ENCODE data around the gene NOTCH2. TPM values are rescaled to one million over a fixed set of nuclear protein-coding genes. Genes with fewer than 3 reads are reported as not detected.

NOTCH2 gene
- total RNA-seq, 6 donors from 2014 or later, result 71.0 to 119 (median 89.1) TPM

- DNase-seq (no peak), ATAC-seq (ENCODE audit: low FRiP score in 2 of 2) (peak in 1 of 2 donors; percentile 25)
- H3K36me3 ChIP-seq, result peaks cover 0 to 15% (median 5%) of the 10 kb centered on the region in 4 donors
- H3K4me3 ChIP-seq, result no peak overlapping the region
- TF ChIP-seq POLR2A (IDR thresholded peaks at IDR 0.05) (no peak), CTCF (IDR thresholded peaks at IDR 0.05) (no peak), POLR2AphosphoS5 (IDR thresholded peaks at IDR 0.05) (no peak), EP300 (IDR thresholded peaks at IDR 0.05) (no peak)
- peaks cover 10 to 21% (median 12%) of the 10 kb centered on the region in 4 donors for H3K4me1 ChIP-seq
- 72 to 75% methylated on average over 1 of the region's 1 CpG for WGBS, 2 donors
- H3K9me3 ChIP-seq, result no peaks in the 10 kb centered on the region
- H3K27ac ChIP-seq, result peak overlapping the region; percentile 6 to 44 (median 24)
- H3K27me3 ChIP-seq, result no peaks in the 10 kb centered on the region
Measured at GRCh38 chr1:119987686-119988085, 81.8 kb downstream of the NOTCH2 start.

GRCh38 chr1:119987112-119987511 lies 82.3 kb downstream of the NOTCH2 start:
- peaks cover 0 to 15% (median 5%) of the 10 kb centered on the region in 4 donors for H3K36me3 ChIP-seq
- no peak overlapping the region for H3K4me3 ChIP-seq
- TF ChIP-seq CTCF (IDR thresholded peaks at IDR 0.05), result no peak
- TF ChIP-seq EP300 (IDR thresholded peaks at IDR 0.05), result no peak
- no peak for TF ChIP-seq POLR2AphosphoS5 (IDR thresholded peaks at IDR 0.05)
- TF ChIP-seq POLR2A (IDR thresholded peaks at IDR 0.05), result no peak
- no peaks in the 10 kb centered on the region for H3K27me3 ChIP-seq
- H3K9me3 ChIP-seq, result no peaks in the 10 kb centered on the region
- peak overlapping the region in 3 of 4 donors; percentile 14 to 26 (median 23) for H3K27ac ChIP-seq
- peak in 1 of 2 donors; percentile 90 for ATAC-seq (ENCODE audit: low FRiP score in 2 of 2)
- no peak for DNase-seq
- peaks cover 10 to 26% (median 12%) of the 10 kb centered on the region in 4 donors for H3K4me1 ChIP-seq
- 59 to 78% methylated on average over 2 of the region's 2 CpGs for WGBS, 2 donors

GRCh38 chr1:119986007-119986497 lies 83.4 kb downstream of the NOTCH2 start:
- TF ChIP-seq POLR2A (IDR thresholded peaks at IDR 0.05) (no peak), POLR2AphosphoS5 (IDR thresholded peaks at IDR 0.05) (no peak), EP300 (IDR thresholded peaks at IDR 0.05) (no peak), CTCF (IDR thresholded peaks at IDR 0.05) (no peak)
- ATAC-seq (ENCODE audit: low FRiP score in 2 of 2) (no peak), DNase-seq (no peak)
- peak overlapping the region in 1 of 4 donors; percentile 27 for H3K27ac ChIP-seq
- H3K36me3 ChIP-seq, result peaks cover 0 to 15% (median 5%) of the 10 kb centered on the region in 4 donors
- no peak overlapping the region for H3K4me3 ChIP-seq
- H3K9me3 ChIP-seq, result no peaks in the 10 kb centered on the region
- WGBS, 2 donors, result 71 to 94% methylated on average over 3 of the region's 3 CpGs
- H3K27me3 ChIP-seq, result no peaks in the 10 kb centered on the region
- peaks cover 10 to 27% (median 16%) of the 10 kb centered on the region in 4 donors for H3K4me1 ChIP-seq

GRCh38 chr1:119984771-119985170 lies 84.7 kb downstream of the NOTCH2 start:
- no peaks in the 10 kb centered on the region for H3K9me3 ChIP-seq
- DNase-seq, result no peak
- H3K27ac ChIP-seq, result no peak overlapping the region
- WGBS, 2 donors, result 43 to 61% methylated on average over 1 of the region's 1 CpG
- H3K36me3 ChIP-seq, result peaks cover 0 to 15% (median 5%) of the 10 kb centered on the region in 4 donors
- no peak overlapping the region for H3K4me3 ChIP-seq
- no peak for ATAC-seq (ENCODE audit: low FRiP score in 2 of 2)
- peaks cover 10 to 27% (median 16%) of the 10 kb centered on the region in 4 donors for H3K4me1 ChIP-seq
- H3K27me3 ChIP-seq, result no peaks in the 10 kb centered on the region
- TF ChIP-seq POLR2AphosphoS5 (IDR thresholded peaks at IDR 0.05) (no peak), EP300 (IDR thresholded peaks at IDR 0.05) (no peak), POLR2A (IDR thresholded peaks at IDR 0.05) (no peak), CTCF (IDR thresholded peaks at IDR 0.05) (no peak)
